ENCODE results near the gene BMPR1A.

BMPR1A gene

DNA sequence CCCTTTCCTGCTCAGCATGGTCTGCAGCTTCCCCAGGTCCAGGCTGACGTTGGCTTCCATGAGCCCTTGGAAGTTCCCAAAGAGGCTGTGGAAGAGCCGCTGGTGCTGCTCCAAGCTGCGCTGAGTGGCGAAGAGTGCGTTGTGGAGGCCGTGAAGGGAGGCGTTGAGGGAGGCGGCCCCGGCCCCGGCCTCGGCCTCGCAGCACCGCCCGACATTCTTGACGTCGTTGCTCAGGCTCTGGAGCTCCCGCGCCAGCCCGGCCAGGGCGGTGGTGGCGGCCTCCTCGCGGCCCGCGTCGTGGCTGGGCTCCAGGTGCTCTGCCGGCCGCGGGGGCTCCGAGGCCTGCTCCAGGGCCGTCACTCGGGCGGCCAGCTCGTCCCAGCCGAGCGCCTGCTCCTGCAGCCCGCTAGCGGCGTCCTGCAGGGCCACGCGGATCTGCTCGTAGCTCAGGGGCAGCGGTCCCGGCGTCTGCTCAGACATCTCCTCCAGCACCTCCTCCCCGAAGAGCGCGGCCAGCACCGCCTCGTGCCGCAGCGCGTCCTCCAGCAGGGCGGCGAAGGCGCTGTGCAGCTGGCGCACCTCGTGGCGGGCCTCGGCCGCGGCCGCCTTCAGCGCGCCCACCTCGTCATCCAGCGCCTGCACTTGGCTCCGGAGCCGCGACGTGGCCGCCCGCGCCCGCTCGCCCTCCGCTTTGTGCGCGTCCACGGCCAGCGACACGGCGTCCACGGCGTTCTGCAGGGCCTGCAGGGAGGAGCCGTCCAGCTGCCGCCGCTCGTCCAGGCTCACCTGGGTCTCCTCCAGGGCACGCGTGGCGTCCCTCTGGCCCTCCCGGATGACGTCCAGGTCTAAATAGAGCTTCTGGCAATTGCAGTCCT lies 186.3 kb downstream of the BMPR1A start:
- POLR2A ChIA-PET = interaction anchor here (1.4 kb wide), 1 partner anchor 24 kb away, joined by 3 read pairs; no protein-coding TSS in a partner anchor
- no peak for DNase-seq (ENCODE audit: extremely low spot score)
- CTCF ChIA-PET = interaction anchor here (1.9 kb wide), 1 partner anchor 18 kb away, joined by 4 read pairs; no protein-coding TSS in a partner anchor
- TF ChIP-seq NFRKB (IDR thresholded peaks at IDR 0.05) = no peak
- no peak for TF ChIP-seq ZNF384 (IDR thresholded peaks at IDR 0.05)
- no peak for TF ChIP-seq FOXA1 (IDR thresholded peaks at IDR 0.05)
- TF ChIP-seq LEF1 (IDR thresholded peaks at IDR 0.05; ENCODE audit: borderline replicate concordance) = no peak
- TF ChIP-seq BHLHE40 (IDR thresholded peaks at IDR 0.05; ENCODE audit: borderline replicate concordance) = no peak
- TF ChIP-seq CTBP1 (IDR thresholded peaks at IDR 0.05; ENCODE audit: borderline replicate concordance) = no peak
- TF ChIP-seq HDGF (IDR thresholded peaks at IDR 0.05; ENCODE audit: borderline replicate concordance) = no peak
- no peak for TF ChIP-seq FOXM1 (IDR thresholded peaks at IDR 0.05; ENCODE audit: borderline replicate concordance)
- TF ChIP-seq ARNT (IDR thresholded peaks at IDR 0.05) = no peak
- TF ChIP-seq SP1 (IDR thresholded peaks at IDR 0.05) = no peak
- TF ChIP-seq SUZ12 (IDR thresholded peaks at IDR 0.05) = no peak
- TF ChIP-seq L3MBTL2 (conservative IDR thresholded peaks at IDR 0.05) = no peak
- TF ChIP-seq, protein P1, sequence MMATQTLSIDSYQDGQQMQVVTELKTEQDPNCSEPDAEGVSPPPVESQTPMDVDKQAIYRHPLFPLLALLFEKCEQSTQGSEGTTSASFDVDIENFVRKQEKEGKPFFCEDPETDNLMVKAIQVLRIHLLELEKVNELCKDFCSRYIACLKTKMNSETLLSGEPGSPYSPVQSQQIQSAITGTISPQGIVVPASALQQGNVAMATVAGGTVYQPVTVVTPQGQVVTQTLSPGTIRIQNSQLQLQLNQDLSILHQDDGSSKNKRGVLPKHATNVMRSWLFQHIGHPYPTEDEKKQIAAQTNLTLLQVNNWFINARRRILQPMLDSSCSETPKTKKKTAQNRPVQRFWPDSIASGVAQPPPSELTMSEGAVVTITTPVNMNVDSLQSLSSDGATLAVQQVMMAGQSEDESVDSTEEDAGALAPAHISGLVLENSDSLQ (IDR thresholded peaks at IDR 0.05) = no peak
- TF ChIP-seq ELF4 (IDR thresholded peaks at IDR 0.05) = no peak
- no peak for TF ChIP-seq TARDBP (IDR thresholded peaks at IDR 0.05)
- no peak for TF ChIP-seq FOXK2 (IDR thresholded peaks at IDR 0.05)

DNA sequence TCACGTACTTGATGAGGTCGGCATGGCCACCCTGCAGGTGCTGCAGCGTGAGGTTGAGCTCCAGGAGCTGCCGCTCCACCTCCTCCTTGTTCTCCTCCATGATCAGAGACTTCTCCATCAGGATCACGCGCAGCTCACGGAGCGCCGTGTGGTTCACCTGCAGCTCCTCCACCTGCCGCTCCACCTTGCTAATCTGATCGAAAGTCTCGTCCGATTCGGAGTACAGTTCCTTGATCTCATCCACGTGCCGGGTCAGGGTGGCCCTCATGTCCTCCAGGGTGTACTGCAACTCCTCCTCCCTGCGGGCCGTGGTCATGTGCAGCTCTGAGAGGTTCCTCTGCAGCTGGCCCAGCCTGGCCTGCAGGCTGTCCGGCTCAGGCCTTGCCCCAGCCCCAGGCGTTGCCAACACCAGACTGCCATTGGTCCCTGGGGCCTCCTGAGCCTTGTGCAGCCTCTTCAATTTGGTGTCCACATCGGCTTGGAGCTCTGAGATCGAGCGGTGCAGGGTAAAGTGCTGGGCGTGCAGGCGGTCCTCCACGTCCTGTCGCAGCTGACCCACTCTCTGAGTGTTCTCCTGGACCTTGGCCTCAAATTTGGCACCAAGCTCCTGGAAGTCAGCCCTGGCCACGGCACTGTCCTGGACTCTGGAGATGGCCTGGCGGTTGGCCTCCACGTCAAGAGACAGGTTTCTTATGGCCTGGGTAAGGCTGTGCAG lies 187.1 kb downstream of the BMPR1A start:
- CTCF ChIA-PET = no interaction called here
- POLR2A ChIA-PET = interaction anchor here (1.4 kb wide), 1 partner anchor 23 kb away, joined by 3 read pairs; no protein-coding TSS in a partner anchor

DNA sequence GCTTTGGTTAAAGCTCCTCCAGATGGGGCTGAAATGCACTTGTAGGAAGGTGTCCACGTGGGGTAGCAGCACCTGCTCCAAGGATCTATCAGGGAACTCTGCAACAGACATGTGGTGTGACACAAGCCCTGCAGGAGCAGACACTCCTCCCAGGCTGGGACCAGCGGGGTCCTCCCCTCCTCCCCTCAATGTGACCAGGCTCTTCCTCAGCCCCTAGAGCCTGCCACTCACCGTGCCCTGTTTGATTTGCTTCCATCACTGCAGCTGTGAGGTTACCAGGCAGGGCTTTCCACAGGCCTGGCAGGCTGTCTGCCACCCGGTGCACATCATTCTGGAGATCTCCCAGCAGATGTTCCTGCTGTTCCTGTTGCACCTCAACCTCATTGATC lies 187.6 kb downstream of the BMPR1A start:
- ChIA-PET CTCF (no interaction called here), POLR2A (no interaction called here)
- DNase-seq (ENCODE audit: extremely low spot score) = no peak
- no peak for TF ChIP-seq HDGF (IDR thresholded peaks at IDR 0.05; ENCODE audit: borderline replicate concordance)
- TF ChIP-seq CTBP1 (IDR thresholded peaks at IDR 0.05; ENCODE audit: borderline replicate concordance) = no peak
- no peak for TF ChIP-seq SP1 (IDR thresholded peaks at IDR 0.05)
- no peak for TF ChIP-seq SUZ12 (IDR thresholded peaks at IDR 0.05)
- no peak for TF ChIP-seq ZNF384 (IDR thresholded peaks at IDR 0.05)
- TF ChIP-seq NFRKB (IDR thresholded peaks at IDR 0.05) = no peak
- TF ChIP-seq FOXK2 (IDR thresholded peaks at IDR 0.05) = no peak
- no peak for TF ChIP-seq FOXA1 (IDR thresholded peaks at IDR 0.05)

More for the DNA sequence above, 187.1 kb downstream of the BMPR1A start:
- TF ChIP-seq HDGF (IDR thresholded peaks at IDR 0.05; ENCODE audit: borderline replicate concordance) (no peak), ZNF384 (IDR thresholded peaks at IDR 0.05) (no peak), FOXM1 (IDR thresholded peaks at IDR 0.05; ENCODE audit: borderline replicate concordance) (no peak), ARNT (IDR thresholded peaks at IDR 0.05) (no peak), SP1 (IDR thresholded peaks at IDR 0.05) (no peak), LEF1 (IDR thresholded peaks at IDR 0.05; ENCODE audit: borderline replicate concordance) (no peak), FOXK2 (IDR thresholded peaks at IDR 0.05) (no peak), ELF4 (IDR thresholded peaks at IDR 0.05) (no peak), CTBP1 (IDR thresholded peaks at IDR 0.05; ENCODE audit: borderline replicate concordance) (no peak)
- TF ChIP-seq, protein P1 (IDR thresholded peaks at IDR 0.05) = no peak
- DNase-seq (ENCODE audit: extremely low spot score) = no peak

DNA sequence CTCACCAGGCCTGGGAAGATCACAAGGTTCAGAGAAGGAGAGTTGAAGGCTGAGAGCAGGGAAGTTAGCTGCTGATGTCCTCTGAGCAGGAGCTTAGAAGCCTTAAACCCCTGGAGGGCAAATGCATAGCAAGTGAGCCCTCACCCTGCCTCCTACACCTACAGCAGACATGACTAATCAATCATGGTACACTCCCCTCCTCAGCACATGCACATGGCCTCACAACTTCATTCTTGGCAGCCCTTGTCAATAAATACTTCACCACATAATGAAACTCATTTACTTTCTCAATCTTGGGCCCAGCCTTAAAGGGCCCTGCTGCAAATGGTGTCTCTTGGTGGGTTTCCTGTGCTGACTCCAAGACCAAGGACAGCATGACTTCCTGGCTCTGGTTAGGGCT lies 188.1 kb downstream of the BMPR1A start:
- no peak for TF ChIP-seq ZNF384 (IDR thresholded peaks at IDR 0.05)
- no peak for TF ChIP-seq FOXA1 (IDR thresholded peaks at IDR 0.05)
- TF ChIP-seq FOXM1 (IDR thresholded peaks at IDR 0.05; ENCODE audit: borderline replicate concordance) = no peak
- TF ChIP-seq CTBP1 (IDR thresholded peaks at IDR 0.05; ENCODE audit: borderline replicate concordance) = no peak
- TF ChIP-seq, protein P1 (IDR thresholded peaks at IDR 0.05) = no peak
- TF ChIP-seq TARDBP (IDR thresholded peaks at IDR 0.05) = no peak
- no peak for TF ChIP-seq HDGF (IDR thresholded peaks at IDR 0.05; ENCODE audit: borderline replicate concordance)
- TF ChIP-seq SUZ12 (IDR thresholded peaks at IDR 0.05) = no peak
- no peak for TF ChIP-seq LEF1 (IDR thresholded peaks at IDR 0.05; ENCODE audit: borderline replicate concordance)
- CTCF ChIA-PET = interaction anchor here (1.4 kb wide), 1 partner anchor 25 kb away, joined by 3 read pairs; no protein-coding TSS in a partner anchor
- POLR2A ChIA-PET = no interaction called here
- DNase-seq (ENCODE audit: extremely low spot score) = no peak

DNA sequence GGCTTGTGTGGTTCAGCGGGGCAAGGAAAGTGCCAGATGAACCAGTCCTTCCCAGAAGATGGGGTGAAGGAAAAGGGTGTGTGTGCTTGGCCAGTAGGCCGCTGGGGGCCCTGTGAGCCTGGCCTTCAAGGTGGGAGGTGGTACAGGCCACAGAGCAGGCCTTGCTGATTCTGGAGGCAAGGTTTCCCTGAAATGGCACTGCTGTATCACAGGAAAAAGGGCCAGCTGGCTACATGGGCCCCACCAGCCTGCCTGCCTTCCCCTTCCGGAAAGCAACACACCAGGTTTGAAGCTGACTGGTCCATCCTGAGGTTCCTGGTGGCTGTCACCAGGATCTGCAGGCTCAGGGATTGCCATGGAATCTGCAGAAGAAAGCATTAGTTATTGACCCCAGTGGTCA lies 188.5 kb downstream of the BMPR1A start:
- no peak for DNase-seq (ENCODE audit: extremely low spot score)
- CTCF ChIA-PET = interaction anchor here (0.7 to 2.3 kb wide), 6 partner anchors 10 to 260 kb away, joined by 3 to 7 read pairs (median 4); no protein-coding TSS in a partner anchor
- POLR2A ChIA-PET = no interaction called here
- TF ChIP-seq FOXM1 (IDR thresholded peaks at IDR 0.05; ENCODE audit: borderline replicate concordance) = no peak
- no peak for TF ChIP-seq ELF4 (IDR thresholded peaks at IDR 0.05)
- TF ChIP-seq HDGF (IDR thresholded peaks at IDR 0.05; ENCODE audit: borderline replicate concordance) = no peak
- TF ChIP-seq ZNF384 (IDR thresholded peaks at IDR 0.05) = no peak
- TF ChIP-seq ARNT (IDR thresholded peaks at IDR 0.05) = no peak
- no peak for TF ChIP-seq LEF1 (IDR thresholded peaks at IDR 0.05; ENCODE audit: borderline replicate concordance)
- no peak for TF ChIP-seq FOXA1 (IDR thresholded peaks at IDR 0.05)
- no peak for TF ChIP-seq SUZ12 (IDR thresholded peaks at IDR 0.05)
- no peak for TF ChIP-seq FOXK2 (IDR thresholded peaks at IDR 0.05)
- no peak for TF ChIP-seq CTBP1 (IDR thresholded peaks at IDR 0.05; ENCODE audit: borderline replicate concordance)
- TF ChIP-seq BHLHE40 (IDR thresholded peaks at IDR 0.05; ENCODE audit: borderline replicate concordance) = no peak
- no peak for TF ChIP-seq L3MBTL2 (conservative IDR thresholded peaks at IDR 0.05)
- no peak for TF ChIP-seq NFRKB (IDR thresholded peaks at IDR 0.05)
- no peak for TF ChIP-seq SP1 (IDR thresholded peaks at IDR 0.05)
- TF ChIP-seq, protein P1 (IDR thresholded peaks at IDR 0.05) = no peak
- no peak for TF ChIP-seq TARDBP (IDR thresholded peaks at IDR 0.05)
